Sigmoid colon (tissue), 7 donors: ENCODE measurements around the gene TXNRD3. TPM values are rescaled to one million over a fixed set of nuclear protein-coding genes. Genes with fewer than 3 reads are reported as not detected.

Source experiments
- DNase-seq: peaks from one replicate; pipeline ENCODE4 v3.0.0-alpha.2; 2019
- H3K27ac ChIP-seq, 4 donors: fragments of 200-600 bp; sonication (generic); one replicate each; pipeline ENCODE4 v1.5.1; 2016 to 2019; ENCODE audit warnings: mild to moderate bottlenecking in 1 of 4
- H3K27me3 ChIP-seq, 3 donors: fragments of 200-600 bp; sonication (generic); one replicate each; pipeline ENCODE4 v1.5.1; 2019; ENCODE audit warnings: mild to moderate bottlenecking in 1 of 3
- H3K36me3 ChIP-seq, 4 donors: fragments of 200-600 bp; sonication (generic); one replicate each; pipeline ENCODE4 v1.5.1; 2016 to 2019
- H3K4me1 ChIP-seq, 4 donors: fragments of 200-600 bp; sonication (generic); one replicate each; pipeline ENCODE4 v1.5.1; 2017 to 2019
- H3K4me3 ChIP-seq, 4 donors: fragments of 200-600 bp; sonication (generic); one replicate each; pipeline ENCODE4 v1.5.1; 2017 to 2019; ENCODE audit warnings: mild to moderate bottlenecking in 2 of 4, moderate library complexity in 1 of 4
- H3K9me3 ChIP-seq, 4 donors: fragments of 200-600 bp in 3 of 4; sonication (generic) in 3 of 4; one replicate each; pipeline versions ENCODE4 v1.5.1 to v1.6.1; 2013 to 2019
- CTCF ChIP-seq, 4 experiments: fragments of 450-650 bp in 3 of 4; fragments of 200-600 bp in 1 of 4; IDR thresholded peaks; one replicate each; pipeline ENCODE4 v1.5.1; 2016 to 2019; ENCODE audit warnings: antibody characterized with exemption in 4 of 4, mild to moderate bottlenecking in 3 of 4, moderate library complexity in 2 of 4
- EP300 ChIP-seq, 4 donors: sonication (generic); formaldehyde crosslinking; IDR thresholded peaks; one replicate each; pipeline ENCODE4 v1.6.1; 2017; ENCODE audit warnings: antibody characterized with exemption in 4 of 4
- POLR2A ChIP-seq, 2 donors: fragments of 450-650 bp; IDR thresholded peaks; one replicate each; pipeline ENCODE4 v1.6.1; 2016; ENCODE audit warnings: antibody characterized with exemption in 2 of 2, mild to moderate bottlenecking in 2 of 2, moderate library complexity in 2 of 2
- POLR2AphosphoS5 ChIP-seq, 4 donors: sonication (generic); formaldehyde crosslinking; IDR thresholded peaks; one replicate each; pipeline ENCODE4 v1.6.1; 2017; ENCODE audit warnings: antibody characterized with exemption in 4 of 4
- WGBS, 2 donors: extraction: QIAGEN DNeasy Blood & Tissue Kit; methylation state at CpG; one replicate each; pipeline ENCODE4 v1.1.7; 2013; 5-methylcytosine and 5-hydroxymethylcytosine counted together
- intact Hi-C: fragments of 100-400 bp; cut with DNase I; formaldehyde crosslinking; loops from one replicate; pipeline ENCODE4 v1.15.1; 2023
- polyA plus RNA-seq, 3 donors: library from polyadenylated mRNA; stranded (reverse); fragments of 200-250 nt; gene quantifications; one replicate each; pipeline ENCODE4 v1.2.3, GENCODE V29; 2013
- total RNA-seq, 4 donors: library from RNA; depleted of rRNA; stranded (reverse); fragments of >200 nt; gene quantifications; one replicate each; pipeline ENCODE4 v1.1.0, GENCODE V29; 2016
- donor health status: healthy with polysubstance abuse.
- donor health status: Bipolar disorder and iron deficiency.
- donor health status: healthy.

The TXNRD3 gene
- total and polyA plus RNA-seq, 7 donors = 2.5 to 21.4 (median 13.2) TPM

DNA sequence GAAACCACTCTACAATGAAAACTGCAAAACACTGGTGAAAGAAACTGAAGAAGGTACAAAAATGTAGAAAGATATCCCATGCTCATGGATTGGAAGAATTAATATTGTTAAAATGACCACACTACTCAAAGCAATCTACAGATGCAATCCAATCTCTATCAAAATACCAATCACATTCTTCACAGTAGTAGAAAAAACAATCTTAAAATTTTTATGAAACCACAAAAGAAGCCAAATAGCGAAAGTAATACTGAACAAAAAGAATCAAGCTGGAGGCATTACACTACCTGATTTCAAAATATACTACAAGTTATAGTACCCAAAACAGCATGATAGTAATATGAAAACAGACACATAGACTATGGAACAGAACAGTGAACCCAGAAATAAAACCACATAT, 36.9 kb downstream of the TXNRD3 start:
- H3K4me1 ChIP-seq = no peaks in the 10 kb centered on the region
- 92 to 94% methylated on average over 1 of the region's 1 CpG for WGBS, 2 donors
- H3K27me3 ChIP-seq = no peaks in the 10 kb centered on the region
- peaks cover 0 to 22% (median 2%) of the 10 kb centered on the region in 4 donors for H3K36me3 ChIP-seq
- intact Hi-C loops = no loop called here
- H3K9me3 ChIP-seq = no peaks in the 10 kb centered on the region
- TF ChIP-seq CTCF (IDR thresholded peaks at IDR 0.05) (no peak), EP300 (IDR thresholded peaks at IDR 0.05) (no peak), POLR2AphosphoS5 (IDR thresholded peaks at IDR 0.05) (no peak), POLR2A (IDR thresholded peaks at IDR 0.05) (no peak)
- H3K27ac ChIP-seq = no peak overlapping the region
- DNase-seq = no peak
- H3K4me3 ChIP-seq = no peak overlapping the region

DNA sequence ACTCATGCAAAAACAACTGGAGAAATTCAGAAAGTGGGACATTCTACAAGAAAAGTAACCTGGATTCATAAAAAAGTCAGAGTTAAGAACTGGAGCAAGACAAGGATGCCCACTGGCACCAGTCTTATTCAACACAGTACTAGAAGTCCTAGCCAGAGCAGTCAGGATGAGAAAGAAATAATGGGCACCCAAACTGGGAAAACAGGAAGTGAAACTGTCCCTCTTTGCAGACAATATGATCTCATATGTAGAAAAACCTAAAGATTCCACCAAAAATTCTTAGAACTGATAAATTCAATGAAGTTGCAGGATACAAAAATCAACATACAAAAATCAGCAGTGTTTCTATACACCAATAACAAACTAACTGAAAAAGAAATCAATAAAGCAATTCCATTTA, 37.4 kb downstream of the TXNRD3 start:
- intact Hi-C loops = no loop called here
- H3K9me3 ChIP-seq = no peaks in the 10 kb centered on the region
- no peaks in the 10 kb centered on the region for H3K27me3 ChIP-seq
- H3K27ac ChIP-seq = no peak overlapping the region
- H3K4me3 ChIP-seq = no peak overlapping the region
- H3K4me1 ChIP-seq = no peaks in the 10 kb centered on the region
- H3K36me3 ChIP-seq = peaks cover 0 to 18% (median 2%) of the 10 kb centered on the region in 4 donors
- TF ChIP-seq CTCF (IDR thresholded peaks at IDR 0.05) (no peak), POLR2A (IDR thresholded peaks at IDR 0.05) (no peak), EP300 (IDR thresholded peaks at IDR 0.05) (no peak), POLR2AphosphoS5 (IDR thresholded peaks at IDR 0.05) (no peak)
- no peak for DNase-seq

DNA sequence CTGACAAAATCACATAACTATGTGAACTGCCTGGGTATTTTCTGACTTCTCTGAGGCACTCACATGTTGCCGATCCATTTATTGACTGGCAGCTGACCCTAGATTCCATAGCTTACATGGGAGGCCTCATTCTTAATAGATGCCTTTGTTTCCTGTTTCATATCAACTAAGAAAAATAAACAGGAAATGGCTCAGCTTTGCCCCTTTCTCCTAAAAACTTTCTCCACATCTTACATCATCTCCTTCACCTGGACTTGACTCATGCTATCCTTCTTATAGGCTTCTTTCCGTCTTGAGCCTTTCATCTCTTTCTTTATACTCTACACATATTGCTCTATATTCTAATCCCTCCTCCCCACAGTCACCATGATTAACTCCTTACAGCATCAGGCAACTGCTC, 38.0 kb downstream of the TXNRD3 start:
- Histone ChIP-seq H3K36me3 (peaks cover 0 to 12% (median 0%) of the 10 kb centered on the region in 4 donors), H3K27me3 (no peaks in the 10 kb centered on the region), H3K4me3 (no peak overlapping the region), H3K4me1 (no peaks in the 10 kb centered on the region), H3K27ac (no peak overlapping the region), H3K9me3 (no peaks in the 10 kb centered on the region)
- 89 to 90% methylated on average over 2 of the region's 2 CpGs for WGBS, 2 donors
- intact Hi-C loops = no loop called here
- TF ChIP-seq EP300 (IDR thresholded peaks at IDR 0.05) = no peak
- TF ChIP-seq POLR2AphosphoS5 (IDR thresholded peaks at IDR 0.05) = no peak
- no peak for TF ChIP-seq CTCF (IDR thresholded peaks at IDR 0.05)
- TF ChIP-seq POLR2A (IDR thresholded peaks at IDR 0.05) = no peak
- no peak for DNase-seq

DNA sequence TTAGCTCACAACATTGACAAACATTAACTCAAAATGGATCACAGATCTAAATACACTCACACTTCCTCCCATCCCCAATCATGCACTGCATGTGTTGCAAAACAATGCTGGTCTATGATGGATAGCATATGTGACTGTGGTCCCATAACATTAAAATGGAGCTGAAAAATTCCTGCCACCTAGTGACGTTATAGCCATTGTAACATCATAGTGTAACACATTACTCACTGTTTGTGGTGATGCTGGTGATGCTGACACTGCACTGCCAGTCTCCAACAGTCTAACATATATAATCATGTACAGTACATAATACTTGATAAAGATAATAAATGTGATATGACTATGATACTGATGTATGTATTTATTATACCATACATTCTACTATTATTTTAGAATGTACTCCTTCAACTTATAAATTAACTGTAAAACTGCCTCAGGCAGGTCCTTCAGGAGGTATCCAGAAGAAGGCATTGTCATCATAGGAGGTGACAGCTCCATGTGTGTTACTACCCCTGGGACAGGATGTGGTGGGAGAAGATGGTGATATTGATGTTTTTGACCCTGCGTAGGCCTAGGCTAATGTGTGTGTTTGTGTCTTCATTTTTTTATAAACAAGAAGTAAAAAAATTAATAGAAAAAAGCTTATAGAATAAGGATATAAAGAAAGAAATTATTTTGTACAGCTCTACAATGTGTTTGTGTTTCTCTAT, 41.3 kb downstream of the TXNRD3 start:
- H3K27ac ChIP-seq = no peak overlapping the region
- no peaks in the 10 kb centered on the region for H3K27me3 ChIP-seq
- intact Hi-C loops = no loop called here
- 70 to 75% methylated on average over 2 of the region's 2 CpGs for WGBS, 2 donors
- peaks cover 9 to 43% (median 20%) of the 10 kb centered on the region in 4 donors for H3K36me3 ChIP-seq
- H3K4me3 ChIP-seq = no peak overlapping the region
- no peaks in the 10 kb centered on the region for H3K9me3 ChIP-seq
- TF ChIP-seq CTCF (IDR thresholded peaks at IDR 0.05) = no peak
- TF ChIP-seq EP300 (IDR thresholded peaks at IDR 0.05) = no peak
- no peak for TF ChIP-seq POLR2AphosphoS5 (IDR thresholded peaks at IDR 0.05)
- no peak for TF ChIP-seq POLR2A (IDR thresholded peaks at IDR 0.05)
- H3K4me1 ChIP-seq = no peaks in the 10 kb centered on the region
- DNase-seq = no peak
